HG03378 (cell line): Measurements from ENCODE around the gene MRAS.

Source experiments
- ATAC-seq: cut with Tn5 transposase; IDR thresholded peaks from one replicate; pipeline ENCODE4 v1.9.1; 2021; ENCODE audit warnings: mild to moderate bottlenecking, moderate library complexity; ENCODE audit not compliant: unreplicated experiment

MRAS gene

DNA sequence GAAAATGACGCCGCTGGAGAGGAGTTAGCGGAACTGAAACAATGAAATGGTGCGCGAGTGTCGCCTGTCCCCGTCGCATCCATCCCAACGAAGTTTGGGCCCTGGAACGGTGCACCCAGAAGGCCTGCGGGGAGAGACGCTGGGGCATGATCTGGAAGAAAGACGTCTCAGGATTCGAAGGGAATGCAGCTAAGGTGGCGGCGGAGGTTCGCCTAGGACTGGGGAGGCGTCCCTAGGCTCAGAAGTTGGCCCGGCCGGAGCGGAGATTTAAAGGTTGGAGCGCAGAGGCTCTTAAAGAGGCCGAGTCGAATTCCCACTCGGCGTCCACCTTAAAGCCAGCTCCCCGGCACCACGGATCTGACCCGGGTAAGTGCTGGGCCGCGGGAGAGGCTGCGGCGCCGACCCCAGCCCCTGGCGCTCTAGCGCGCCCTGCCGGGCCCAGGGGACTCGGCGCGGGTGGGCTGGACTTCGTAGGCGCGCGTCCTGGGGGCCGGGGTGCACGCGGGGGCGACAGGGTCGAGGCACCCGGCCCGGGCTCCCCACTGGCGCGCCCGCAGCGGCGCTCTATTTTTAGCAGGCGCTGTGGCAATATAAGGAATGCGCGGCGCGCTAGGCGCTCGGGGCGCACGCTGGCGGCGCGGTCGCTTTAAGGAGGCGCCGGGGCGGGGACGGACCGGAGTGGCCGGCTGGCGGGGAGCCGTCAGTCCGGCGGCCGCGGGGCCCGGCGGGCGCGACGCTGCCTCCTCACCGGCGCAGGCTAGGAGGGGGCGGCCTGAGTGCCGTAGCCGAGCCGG lies at the start of gene MRAS:
TSS of gene MRAS (plus strand) at position 620 of the 794 bp plus-strand sequence. CDS start 24,305 bp downstream, outside the sequence.
- ATAC-seq: no peak

DNA sequence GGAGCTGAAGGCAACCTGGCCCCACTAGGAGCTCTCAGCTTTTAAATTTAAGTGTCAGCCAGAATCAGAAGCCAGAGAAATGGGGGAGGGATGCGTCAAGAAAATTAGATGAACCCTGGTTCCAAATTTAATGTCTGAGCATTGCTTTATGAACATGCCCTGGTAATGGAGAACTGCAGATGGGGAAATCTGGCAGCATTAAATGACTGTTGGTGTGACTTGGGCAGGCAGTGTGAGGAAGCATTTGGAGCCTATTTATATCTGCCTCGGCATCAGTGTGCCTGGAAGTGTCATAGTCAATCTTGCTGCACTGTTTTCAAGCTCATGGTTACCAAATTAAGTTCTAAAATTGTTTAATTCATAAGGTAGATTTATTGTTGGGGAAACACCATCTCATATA lies 47.7 kb upstream of the MRAS start:
- no peak for ATAC-seq

DNA sequence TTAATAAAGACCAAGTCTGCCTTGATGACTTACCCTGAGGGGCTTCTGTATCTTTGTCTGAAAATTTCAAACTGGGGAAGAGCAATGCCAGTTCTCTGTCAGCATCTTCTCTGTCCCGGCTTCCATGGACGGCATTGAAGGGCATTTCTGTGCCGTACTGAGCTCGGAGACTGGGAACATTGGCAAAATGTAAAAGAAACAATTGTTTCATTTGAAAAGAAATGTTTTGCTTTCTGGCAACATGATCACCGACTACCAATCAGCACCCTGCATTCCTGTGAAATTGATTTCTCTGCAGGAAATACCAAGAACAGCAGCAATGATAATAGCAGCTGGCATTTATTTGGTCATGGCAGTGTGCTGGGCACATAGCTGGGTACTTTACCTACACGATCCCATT lies 44.9 kb upstream of the MRAS start:
- ATAC-seq: no peak

DNA sequence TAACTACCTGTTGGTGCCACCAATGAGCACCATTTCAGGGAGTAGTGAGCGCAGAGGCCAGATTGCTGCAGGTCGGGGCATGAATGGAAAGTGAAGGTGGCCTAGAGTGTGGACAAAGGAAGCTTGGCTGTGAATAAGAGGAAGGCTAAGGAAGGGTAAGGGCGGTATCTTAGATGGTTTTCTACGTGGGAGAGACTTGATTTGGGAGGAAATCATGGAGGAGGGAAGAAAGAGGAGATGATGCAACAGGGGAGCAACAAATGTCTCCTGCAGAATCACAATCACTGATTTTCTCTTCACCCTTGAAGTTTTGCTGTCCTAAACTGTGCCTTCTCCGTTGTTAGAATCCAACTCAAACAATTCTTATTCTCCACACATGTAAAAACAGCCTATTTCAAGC lies 40.5 kb upstream of the MRAS start:
- ATAC-seq: no peak

DNA sequence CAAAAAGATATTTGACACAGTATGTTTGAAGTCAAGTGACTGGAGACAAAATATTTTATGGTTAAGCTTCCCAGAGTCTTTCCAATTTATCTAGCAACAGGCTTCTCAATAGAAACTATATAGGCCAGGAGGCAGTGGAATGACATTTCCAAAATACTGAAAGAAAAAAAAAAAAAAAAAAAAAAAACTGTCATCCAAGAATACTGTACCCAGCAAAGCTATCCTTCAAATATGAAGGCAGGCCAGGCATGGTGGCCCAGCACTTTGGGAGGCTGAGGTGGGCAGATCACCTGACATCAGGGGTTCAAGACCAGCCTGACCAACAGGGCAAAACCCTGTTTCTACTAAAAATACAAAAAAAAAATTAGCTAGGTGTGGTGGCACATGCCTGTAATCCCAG lies 39.6 kb upstream of the MRAS start:
- ATAC-seq: no peak

DNA sequence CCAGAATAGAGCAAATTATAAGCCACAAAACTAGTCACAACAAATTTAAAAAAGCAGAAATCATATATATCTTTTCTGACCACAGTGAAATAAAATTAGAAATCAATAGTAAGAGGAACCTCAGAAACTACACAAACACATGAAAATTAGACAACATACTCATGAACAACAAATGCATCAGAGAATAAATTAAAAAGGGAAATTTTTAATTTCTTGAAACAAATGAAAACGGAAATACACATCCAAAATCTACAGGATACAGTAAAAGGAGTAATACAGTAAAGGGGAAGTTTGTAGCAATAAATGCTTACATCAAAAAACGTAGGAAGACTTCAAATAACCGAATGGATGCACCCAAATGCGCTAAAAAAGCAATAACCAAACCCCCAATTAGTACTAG lies 37.9 kb upstream of the MRAS start:
- ATAC-seq: no peak

DNA sequence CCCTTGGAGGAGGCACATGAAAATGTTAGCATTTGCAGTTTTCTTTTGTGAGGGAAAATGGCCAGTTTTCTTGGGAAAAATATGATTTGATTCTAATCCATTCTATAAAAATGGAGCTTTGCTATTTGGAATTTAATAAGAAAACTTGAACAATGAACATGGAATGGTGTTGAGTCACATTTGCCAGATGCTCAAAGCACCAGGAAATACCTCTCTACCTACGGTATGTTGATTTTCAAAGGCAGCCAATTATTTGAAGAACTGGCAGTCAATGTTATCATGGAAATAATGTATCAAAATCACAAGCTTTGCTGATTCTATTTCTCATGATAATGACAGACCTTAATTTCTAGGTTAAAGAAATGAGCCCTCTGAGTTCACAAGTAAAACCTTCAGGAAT lies 33.6 kb upstream of the MRAS start:
- no peak for ATAC-seq

DNA sequence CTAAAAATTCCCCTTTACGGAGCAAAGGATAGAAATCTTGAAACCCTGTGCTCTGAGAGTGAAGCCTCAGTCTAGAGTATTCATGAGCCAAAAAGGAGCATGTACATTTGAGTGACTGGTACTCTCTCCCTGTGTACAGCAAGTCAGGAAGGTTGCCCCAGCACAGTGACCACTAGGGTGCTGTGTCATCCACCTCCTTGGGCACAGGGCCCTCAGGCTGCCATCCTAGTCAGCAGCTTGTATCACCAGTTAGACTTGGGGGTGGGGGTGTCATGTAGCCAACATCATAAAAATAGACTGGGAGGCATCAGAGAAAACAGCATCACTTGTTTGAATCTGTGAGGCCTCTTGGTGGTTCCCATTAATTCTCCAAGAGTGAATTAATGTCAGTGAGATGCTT lies 30.7 kb upstream of the MRAS start:
- no peak for ATAC-seq

DNA sequence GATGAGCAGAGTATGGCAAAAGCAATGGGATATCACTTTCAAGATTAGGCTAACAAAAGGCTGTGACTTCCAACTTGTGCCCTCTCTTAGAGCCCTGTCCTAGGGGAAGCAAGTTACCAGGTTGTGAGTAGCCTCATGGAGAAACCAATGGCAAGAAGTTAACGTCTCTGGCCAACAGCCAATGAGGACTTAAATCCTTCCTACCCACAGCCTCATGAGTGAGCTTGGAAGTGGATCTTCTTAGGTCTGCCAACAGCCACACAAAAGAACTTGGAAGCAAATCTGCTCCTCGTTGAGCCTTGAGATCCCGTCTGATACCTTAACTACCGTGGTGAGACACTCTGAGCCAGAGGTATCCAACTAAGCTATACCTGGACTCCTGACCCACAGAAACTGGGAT lies 24.4 kb upstream of the MRAS start:
- ATAC-seq: no peak

DNA sequence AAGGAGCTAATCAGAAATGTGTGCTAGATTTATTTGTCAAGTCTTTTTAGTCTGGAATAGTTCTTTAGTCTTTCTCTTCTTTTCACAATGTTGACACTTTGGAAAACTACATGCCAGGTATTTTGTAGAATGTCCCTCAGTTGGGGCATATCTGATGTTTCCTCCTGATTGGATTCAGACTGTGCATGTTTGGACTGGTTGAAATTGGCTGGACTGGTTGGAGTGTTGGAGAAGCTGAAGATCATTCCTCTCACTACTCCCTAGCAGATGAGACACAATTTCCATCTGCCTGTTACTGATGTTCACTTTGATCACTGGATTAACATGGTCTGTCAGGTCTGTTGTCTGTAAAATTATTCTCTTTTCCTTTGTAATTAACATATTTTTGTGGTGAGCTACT lies 22.4 kb upstream of the MRAS start:
- ATAC-seq: no peak

DNA sequence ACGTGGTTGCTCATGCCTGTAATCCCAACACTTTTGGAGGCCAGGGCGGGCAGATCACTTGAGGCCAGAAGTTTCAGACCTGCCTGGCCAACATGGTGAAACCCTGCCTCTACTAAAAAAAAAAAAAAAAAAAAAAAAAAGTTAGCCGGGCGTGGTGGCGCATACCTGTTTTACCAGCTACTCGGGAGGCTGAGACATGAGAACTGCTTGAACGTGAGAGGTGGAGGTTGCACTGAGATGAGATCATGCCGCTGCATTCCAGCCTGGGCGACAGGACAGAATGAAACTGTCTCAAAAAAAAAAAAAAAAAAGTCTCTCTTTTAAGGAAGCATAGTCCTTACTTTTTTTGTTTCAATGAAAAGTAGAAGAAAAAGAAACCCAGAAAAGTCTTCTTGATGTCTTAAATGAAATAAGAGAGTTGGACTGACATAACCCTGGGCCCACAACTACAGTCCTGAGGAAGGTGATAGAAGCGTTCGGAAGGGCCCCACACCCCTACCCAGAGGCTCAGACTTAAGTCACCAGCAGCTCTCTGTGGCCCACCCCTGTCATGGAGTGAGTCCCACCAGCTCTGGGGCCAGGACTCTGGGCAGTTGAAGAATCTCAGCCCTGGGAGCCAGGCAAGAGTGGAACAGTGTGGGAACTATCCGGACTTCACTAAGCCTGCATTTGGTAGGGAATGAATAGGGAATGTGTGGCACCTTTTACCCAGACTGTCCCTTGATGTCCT lies 21.3 kb upstream of the MRAS start:
- no peak for ATAC-seq

DNA sequence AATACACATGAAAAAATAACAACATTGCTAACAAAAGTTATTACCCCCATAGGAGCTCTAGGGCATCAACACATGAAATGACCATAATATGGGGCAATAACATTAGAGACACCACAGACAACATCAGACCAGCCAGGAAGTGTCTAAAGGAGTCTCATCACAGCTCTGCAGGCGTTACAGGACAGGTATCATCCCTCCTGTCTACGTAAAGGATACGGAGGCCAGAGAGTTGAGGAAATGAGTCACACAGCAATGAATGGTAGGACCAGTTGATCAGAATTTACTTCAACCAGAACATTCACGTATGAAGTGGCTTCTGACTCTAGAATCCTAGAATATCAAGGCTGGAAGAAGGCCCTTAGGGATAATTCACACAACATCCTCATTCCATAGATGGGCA lies 20.5 kb upstream of the MRAS start:
- ATAC-seq: no peak

DNA sequence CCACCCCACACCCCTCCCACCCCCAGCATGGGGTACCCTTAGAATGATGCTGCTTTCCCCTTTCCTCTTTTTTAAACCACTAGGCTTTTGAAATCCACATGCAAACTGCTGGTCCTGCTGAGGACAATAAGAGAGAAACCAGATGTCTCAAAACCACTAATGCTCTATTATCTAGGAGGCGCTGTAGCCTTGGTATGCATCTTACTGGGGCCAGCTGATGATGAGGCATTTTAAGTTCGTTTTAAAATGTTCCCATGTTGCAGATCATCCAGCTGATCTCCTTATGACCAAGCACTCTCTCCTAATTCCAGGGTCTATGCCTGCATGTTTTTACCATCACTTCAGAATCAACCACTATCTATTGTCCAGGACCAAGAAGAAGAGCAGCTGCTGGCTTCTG lies 20.0 kb upstream of the MRAS start:
- ATAC-seq: no peak

DNA sequence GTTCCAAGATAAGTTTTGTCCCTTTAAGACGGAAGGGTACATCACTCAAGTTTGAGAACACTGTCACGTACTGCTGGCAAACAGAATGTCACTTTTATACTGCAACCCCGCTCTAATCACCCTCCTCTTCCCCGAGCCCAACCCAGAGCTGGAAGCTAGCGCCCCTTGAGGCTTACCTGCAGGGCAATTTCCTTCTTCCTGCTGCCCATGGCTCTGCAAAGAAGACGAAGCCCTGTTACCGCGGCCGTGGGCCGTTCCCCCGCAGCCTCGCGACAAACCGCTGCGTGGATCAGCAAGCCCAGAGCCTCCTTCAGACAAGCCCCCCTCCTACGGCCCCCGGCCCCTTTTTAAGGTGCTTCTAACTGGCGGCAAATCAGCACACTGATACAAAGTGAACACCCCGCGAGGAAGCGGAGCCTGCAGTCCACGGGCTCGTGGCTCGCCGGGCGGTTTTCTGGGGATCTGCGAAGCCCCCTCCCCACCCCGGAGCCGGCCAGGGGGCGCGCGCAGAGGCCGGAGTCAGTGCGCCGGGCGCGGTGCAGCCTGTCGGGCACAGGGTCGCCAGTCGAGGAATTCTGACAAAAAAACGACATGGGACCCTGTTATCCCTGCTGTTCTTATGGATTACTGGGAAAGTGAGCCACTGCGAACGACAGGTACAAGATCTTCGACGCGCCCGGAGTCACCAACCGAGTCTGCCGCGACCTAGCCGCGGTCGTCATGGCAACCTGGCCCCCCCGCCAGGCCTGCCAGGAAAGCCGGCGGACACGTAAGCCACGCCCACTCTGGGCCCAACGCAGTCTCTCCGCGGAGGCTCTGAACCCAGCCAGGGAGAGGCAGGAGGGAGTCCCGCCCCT lies 19.0 kb upstream of the MRAS start, which contains the start of gene NME9:
TSS of gene NME9 (minus strand) at position 725 of the 857 bp plus-strand sequence. CDS start at position 209, 516 bp downstream.
- ATAC-seq: no peak

DNA sequence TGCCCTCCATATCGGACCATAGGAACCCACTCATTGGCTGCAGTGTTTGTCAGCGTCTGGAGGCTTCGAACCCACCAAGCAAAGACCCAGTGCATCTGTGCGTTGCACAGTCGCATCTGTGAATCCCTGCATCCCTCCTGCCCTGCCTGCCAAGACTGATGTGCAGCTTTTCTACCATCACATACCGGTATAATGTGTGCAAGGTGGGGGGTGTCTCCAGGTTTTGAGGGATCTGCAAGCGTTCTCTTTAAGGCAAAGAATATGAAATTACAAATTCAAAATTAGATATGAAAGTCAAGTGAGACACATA lies 18.4 kb upstream of the MRAS start:
- ATAC-seq: no peak

DNA sequence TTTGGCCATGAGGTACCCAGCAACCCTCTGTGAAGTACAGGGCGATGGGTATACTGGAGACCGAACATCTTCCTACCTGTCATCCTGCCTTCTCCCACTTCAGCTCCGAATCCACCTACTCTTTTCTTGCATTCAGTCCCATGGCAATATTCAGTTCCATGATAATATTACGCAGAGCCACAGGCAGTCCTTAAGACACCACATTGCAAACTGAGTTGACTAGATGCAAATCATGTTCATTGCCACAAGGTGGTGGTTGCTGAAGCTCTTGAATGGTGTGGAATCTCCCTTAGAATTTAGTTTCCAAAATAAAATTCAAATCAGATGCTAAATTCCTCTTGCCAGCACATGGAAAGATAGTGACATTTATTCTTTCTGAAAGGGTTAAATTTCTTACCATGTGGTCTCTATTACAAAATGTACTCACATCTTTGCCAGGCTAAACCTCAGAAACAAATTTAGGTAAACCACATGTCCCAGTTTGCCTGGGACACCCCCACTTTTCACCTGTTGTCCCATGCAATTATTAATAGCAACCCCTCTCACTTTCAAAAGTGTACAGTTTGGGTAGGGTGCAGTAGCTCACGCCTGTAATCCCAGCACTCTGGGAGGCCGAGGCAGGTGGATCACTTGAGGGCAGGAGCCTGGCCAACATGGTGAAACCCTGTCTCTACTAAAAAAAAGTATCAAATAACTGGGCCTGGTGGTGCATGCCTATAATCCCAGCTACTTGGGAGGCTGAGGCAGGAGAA lies 17.1 kb upstream of the MRAS start:
- no peak for ATAC-seq

DNA sequence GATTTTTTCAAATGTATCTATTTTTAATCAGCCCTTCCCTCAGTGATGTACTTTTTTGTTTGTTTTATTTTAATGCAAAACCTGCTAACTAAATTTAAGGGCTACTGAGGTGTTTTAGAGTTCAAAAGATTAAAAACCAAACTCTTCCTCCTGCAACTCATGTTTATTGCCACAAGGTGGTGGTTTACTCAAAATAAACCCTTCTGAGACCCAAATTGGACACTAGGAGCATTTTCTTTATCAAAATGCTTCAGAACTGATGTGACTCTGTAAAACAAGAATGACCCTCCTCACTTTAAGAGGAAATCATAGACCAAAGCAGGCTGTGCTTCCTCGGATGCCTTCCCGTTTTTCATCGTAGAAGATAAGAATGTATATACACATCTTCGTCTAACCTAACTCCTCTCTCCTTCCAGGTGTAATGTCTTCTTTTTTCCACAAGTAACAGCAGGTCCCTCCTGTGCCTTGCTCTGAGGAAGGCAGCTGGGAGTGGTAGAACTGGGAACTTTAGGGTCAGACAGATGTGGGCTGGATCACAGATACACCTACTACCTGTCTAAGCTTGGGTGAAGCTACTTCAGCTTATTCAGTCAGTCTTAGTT lies 15.8 kb upstream of the MRAS start:
- no peak for ATAC-seq

DNA sequence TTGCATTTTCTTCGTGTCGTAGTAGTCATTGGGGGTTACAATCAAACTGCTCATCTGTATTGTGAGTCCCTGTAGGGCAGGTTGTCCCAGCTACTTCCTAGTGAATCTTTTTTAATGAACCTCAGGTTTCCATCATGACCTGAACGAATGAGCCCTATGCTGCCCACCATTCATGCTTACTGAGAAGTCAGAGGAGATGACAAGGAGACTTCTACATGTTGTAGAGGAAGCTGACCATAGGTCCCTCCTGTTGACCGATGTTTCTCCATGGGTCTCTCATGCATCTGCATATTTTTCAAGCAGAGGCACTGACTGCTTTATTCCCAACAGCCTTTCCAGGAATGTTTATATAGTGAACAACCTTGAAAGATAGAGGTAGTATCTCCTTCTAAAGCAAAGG lies 13.8 kb upstream of the MRAS start:
- ATAC-seq: no peak

DNA sequence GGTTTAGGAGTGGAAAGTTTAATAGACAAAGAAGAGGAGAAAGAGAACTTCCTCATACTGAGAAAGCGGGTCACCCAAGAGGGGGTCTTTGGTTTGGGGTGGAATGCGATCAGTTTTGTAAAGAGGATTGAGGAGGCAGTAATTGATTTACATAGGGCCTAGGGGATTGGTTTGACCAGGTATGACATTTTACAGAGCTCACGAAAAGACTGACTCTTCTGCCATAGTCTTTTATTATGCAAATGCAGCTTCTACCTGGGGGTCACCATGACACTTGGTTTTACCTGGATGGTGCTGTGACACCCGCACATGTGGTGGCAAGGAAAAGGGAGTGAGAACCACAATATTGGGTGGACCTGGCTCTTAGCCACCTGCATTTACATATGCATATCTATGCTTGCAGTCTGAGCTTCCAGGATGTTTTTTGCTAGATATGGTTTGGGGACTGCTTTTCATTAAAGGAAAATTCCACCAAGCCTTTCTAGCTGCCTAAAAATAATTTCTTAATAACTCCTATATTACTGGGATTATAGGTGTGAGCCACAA lies 11.9 kb upstream of the MRAS start:
- no peak for ATAC-seq

DNA sequence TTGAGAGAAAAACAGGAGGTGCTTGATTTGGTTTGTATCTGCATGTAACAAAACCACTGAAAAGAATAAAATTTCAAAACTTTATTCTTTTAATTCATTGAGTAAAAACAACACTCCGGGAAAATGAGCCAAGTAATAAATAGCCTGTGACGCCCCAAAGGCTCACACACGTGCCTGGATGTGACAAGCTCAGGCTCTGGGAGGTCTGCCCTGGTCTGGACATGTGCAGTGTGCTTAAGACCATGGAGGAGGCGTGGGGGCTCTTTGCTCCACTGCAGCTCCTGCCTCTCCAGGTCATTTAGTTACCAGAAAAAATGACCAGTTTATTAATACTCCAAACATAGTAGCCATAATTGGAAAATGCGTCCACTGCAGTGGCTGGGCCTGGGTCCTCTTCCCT lies 10.1 kb upstream of the MRAS start:
- ATAC-seq: no peak
